ENCODE measurements around the gene IL17RE. TPM values are rescaled to one million over a fixed set of nuclear protein-coding genes. Genes with fewer than 3 reads are reported as not detected.
A peak's percentile ranks its signal among the peaks of the same experiment; 100 is the strongest.

The IL17RE gene
- total RNA-seq, 3 donors from 2014 or later = 11.5 to 22.0 (median 11.7) TPM

GRCh38 chr3:9911863-9912262 is 9.2 kb downstream of the IL17RE start:
- Histone ChIP-seq H3K9me3 (no peaks in the 10 kb centered on the region), H3K4me3 (no peak overlapping the region), H3K27ac (no peak overlapping the region), H3K27me3 (no peaks in the 10 kb centered on the region), H3K36me3 (no peaks in the 10 kb centered on the region), H3K4me1 (peaks cover 11 to 12% of the 10 kb centered on the region in 2 donors)
- intact Hi-C loops (cut with DNase I; ENCODE audit: low total_unique reads) = no loop called here
- TF ChIP-seq POLR2A (IDR thresholded peaks at IDR 0.05) = no peak
- DNase-seq (ENCODE audit: low spot score in 2 of 2) = no peak

- no peaks in the 10 kb centered on the region for H3K36me3 ChIP-seq
- H3K4me1 ChIP-seq = peaks cover 11 to 12% of the 10 kb centered on the region in 2 donors
- TF ChIP-seq POLR2A (IDR thresholded peaks at IDR 0.05) = no peak
- TF ChIP-seq POLR2AphosphoS5 (IDR thresholded peaks at IDR 0.05) = no peak
- no peak for TF ChIP-seq CTCF (IDR thresholded peaks at IDR 0.05)
- no peak for DNase-seq (ENCODE audit: low spot score in 2 of 2)
- no peak overlapping the region for H3K4me3 ChIP-seq
- no peaks in the 10 kb centered on the region for H3K27me3 ChIP-seq
- H3K9me3 ChIP-seq = no peaks in the 10 kb centered on the region
- intact Hi-C loops (cut with DNase I; ENCODE audit: low total_unique reads) = no loop called here
- H3K27ac ChIP-seq = peak overlapping the region in 1 of 2 donors; percentile 33
These were observed 9.8 kb downstream of the IL17RE start for GRCh38 chr3:9912294-9912935.

- no peaks in the 10 kb centered on the region for H3K9me3 ChIP-seq
- intact Hi-C loops (cut with DNase I; ENCODE audit: low total_unique reads) = no loop called here
- no peaks in the 10 kb centered on the region for H3K36me3 ChIP-seq
- H3K4me1 ChIP-seq = peaks cover 11 to 23% of the 10 kb centered on the region in 2 donors
- peak overlapping the region; percentile 93 to 94 for H3K27ac ChIP-seq
- TF ChIP-seq CTCF (IDR thresholded peaks at IDR 0.05) (no peak), POLR2AphosphoS5 (IDR thresholded peaks at IDR 0.05) (no peak), POLR2A (IDR thresholded peaks at IDR 0.05) (no peak)
- H3K27me3 ChIP-seq = no peaks in the 10 kb centered on the region
- H3K4me3 ChIP-seq = no peak overlapping the region
- DNase-seq (ENCODE audit: low spot score in 2 of 2) = peak; percentile 80 to 84
These were observed 11.0 kb downstream of the IL17RE start for GRCh38 chr3:9913601-9914000.

- intact Hi-C loops (cut with DNase I; ENCODE audit: low total_unique reads) = no loop called here
- Histone ChIP-seq H3K27me3 (no peaks in the 10 kb centered on the region), H3K27ac (peak overlapping the region; percentile 93 to 94), H3K36me3 (no peaks in the 10 kb centered on the region), H3K4me3 (no peak overlapping the region), H3K9me3 (no peaks in the 10 kb centered on the region), H3K4me1 (peaks cover 11 to 24% of the 10 kb centered on the region in 2 donors)
- peak in 1 of 2 donors; percentile 83 for DNase-seq (ENCODE audit: low spot score in 2 of 2)
- TF ChIP-seq POLR2AphosphoS5 (IDR thresholded peaks at IDR 0.05) (no peak), POLR2A (IDR thresholded peaks at IDR 0.05) (no peak), CTCF (IDR thresholded peaks at IDR 0.05) (no peak)
These were observed 11.4 kb downstream of the IL17RE start for GRCh38 chr3:9914011-9914410.

GRCh38 chr3:9914559-9915253 is 12.1 kb downstream of the IL17RE start:
- Histone ChIP-seq H3K4me3 (peak overlapping the region; percentile 56 to 76 (median 67)), H3K9me3 (no peaks in the 10 kb centered on the region), H3K27ac (peak overlapping the region; percentile 93 to 94), H3K36me3 (no peaks in the 10 kb centered on the region), H3K4me1 (peaks cover 11 to 24% of the 10 kb centered on the region in 2 donors), H3K27me3 (no peaks in the 10 kb centered on the region)
- no peak for TF ChIP-seq CTCF (IDR thresholded peaks at IDR 0.05)
- TF ChIP-seq POLR2AphosphoS5 (IDR thresholded peaks at IDR 0.05) = no peak
- no peak for TF ChIP-seq POLR2A (IDR thresholded peaks at IDR 0.05)
- no peak for DNase-seq (ENCODE audit: low spot score in 2 of 2)
- intact Hi-C loops (cut with DNase I; ENCODE audit: low total_unique reads) = no loop called here

All from breast epithelium (tissue), 4 donors.